Stimulated activated CD4-positive, alpha-beta T cell treated with anti-CD3 and anti-CD28 coated beads, TNF-alpha, amount 100 ng/mL, for 24 hours (primary cell): Measurements from ENCODE around the gene ANKRD52.
"Not testable (repeated sequence)": the region's sequence is repeated elsewhere in the genome, so short reads cannot be mapped to it uniquely, and the experiment has no call there.

ENCODE experiments used
- DNase-seq, 3 experiments: peaks; one replicate each; pipeline ENCODE4 v3.0.0-alpha.2; 2020; ENCODE audit warnings: low read depth in 3 of 3

Gene ANKRD52

DNA sequence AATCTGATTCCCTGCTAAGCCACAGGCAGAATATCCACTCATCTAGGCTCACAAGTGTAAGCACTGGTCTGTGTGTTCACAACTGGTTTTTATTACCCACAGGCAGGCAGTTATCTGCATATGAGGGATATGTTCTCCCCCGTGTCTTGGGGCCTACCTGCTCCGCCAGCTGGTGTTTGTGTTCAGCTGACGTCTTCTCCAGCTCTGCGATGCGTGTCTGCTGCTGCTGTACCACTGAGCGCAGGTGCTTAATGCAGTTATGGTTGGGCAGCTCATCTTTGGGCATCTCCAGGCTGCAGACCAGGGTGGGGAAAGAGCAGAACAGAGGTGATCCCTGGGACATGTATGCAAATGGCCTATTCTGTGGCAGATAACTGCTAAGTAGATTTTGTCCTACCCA, 50.2 kb downstream of the ANKRD52 start:
- DNase-seq: no peak

- peak in 1 of 3 experiments; percentile 33 for DNase-seq
Observed at GRCh38 chr12:56206452-56207166, 51.6 kb downstream of the ANKRD52 start.

GRCh38 chr12:56205445-56205844, 52.7 kb downstream of the ANKRD52 start:
- no peak for DNase-seq

- DNase-seq: no peak
Observed at GRCh38 chr12:56204275-56204674, 53.9 kb downstream of the ANKRD52 start.

GRCh38 chr12:56202838-56203237, 55.3 kb downstream of the ANKRD52 start:
- DNase-seq: no peak

GRCh38 chr12:56202366-56202765, 55.8 kb downstream of the ANKRD52 start:
- DNase-seq: no peak

GRCh38 chr12:56198836-56199235, 59.3 kb downstream of the ANKRD52 start:
- no peak for DNase-seq

- no peak for DNase-seq
Observed at GRCh38 chr12:56197921-56198635, 60.1 kb downstream of the ANKRD52 start.

DNA sequence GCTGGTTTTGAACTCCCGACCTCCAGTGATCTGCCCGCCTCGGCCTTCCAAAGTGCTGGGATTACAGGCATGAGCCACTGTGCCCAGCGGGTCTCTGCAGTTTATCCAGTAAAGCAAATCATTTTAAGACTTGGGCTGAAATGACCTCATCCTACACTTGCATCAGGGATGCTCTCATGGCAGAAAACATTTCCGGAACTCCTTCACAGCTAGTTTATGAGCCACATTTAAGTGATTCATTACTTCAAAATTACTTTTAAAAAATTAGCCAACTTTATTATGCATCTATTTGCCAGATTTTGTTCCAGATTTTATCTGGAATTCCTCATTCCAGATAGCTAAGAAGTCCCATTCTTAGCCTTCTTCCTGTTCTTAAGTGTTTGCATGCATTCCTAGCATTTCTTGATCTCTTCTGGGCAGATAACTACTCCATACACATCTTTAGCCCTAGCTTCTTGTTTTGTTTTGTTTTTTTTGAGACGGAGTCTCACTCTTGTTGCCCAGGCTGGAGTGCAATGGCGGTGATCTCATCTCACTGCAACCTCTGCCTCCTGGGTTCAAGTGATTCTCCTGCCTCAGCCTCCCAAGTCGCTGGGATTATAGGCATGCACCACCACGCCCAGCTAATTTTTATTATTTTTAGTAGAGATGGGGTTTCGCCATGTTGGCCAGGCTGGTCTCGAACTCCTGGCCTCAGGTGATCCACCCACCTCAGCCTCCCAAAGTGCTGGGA, 61.2 kb downstream of the ANKRD52 start:
- not testable (repeated sequence) for DNase-seq

DNA sequence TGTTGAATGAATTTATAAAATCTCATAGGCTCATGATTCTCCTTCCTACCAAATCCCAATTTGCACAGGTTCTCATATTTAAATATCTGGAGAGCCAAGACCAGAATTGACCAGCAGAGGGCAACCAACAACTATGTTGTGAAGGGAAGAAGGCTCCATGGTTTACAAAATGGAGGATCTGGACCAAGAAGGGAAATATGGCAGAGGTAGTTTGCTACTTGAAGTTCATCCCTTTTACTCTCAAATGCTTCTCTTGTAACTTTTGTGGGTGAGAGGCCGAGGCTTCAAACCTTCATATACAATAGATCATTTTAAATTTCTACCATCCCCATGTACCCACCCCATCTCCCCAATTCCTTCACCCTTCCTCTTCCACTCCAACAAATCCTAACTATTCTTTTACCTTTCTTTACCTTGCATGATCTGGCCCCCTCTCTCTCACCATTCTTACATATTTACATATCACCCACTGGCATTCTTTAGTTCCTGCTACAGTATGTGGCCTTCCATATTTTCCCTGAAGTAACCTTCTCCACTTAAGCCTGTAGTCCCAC, 65.1 kb downstream of the ANKRD52 start:
- DNase-seq: peak; percentile 47 to 78 (median 60)

DNA sequence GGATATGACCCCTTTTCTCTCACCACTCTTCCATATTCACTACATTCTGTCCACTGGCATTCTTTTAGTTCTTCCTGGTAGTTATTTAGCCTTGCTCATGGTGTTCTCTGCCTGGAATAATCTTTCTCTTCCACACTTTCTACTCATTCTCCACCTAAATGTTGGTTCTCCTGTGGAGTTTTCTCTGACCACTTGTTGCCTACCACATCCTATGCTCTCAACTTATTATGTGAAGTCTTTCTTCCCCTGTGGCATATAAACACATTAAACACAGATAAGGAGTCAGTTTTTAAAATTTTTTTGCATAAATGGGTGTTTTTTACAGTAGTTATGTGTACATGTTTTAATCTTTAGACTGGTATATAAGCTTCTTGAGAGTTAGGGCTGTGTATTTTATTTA, 65.6 kb downstream of the ANKRD52 start:
- DNase-seq: no peak

DNA sequence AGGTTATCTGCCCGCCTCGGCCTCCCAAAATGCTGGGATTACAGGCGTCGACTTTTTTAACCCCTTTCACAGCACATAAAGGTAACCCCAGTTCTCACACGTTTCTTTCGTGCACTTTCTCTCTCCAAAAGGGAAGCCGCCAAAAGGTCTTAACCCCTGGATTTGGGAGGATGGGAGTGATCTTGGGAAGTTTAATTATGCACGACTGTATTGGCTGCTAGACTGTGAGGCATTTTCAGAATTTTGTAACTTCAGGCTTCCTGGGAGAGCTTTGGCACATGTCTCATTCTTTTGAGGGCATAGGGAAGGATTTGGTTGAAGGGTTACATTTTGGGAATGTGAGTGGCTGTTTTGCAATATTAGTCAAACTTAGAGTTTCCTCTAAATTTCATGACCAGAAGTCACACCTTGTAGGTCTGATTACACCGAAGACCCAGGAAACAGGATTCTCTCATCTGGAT, 67.5 kb downstream of the ANKRD52 start:
- DNase-seq: no peak

- peak; percentile 81 to 91 (median 91) for DNase-seq
Observed at GRCh38 chr12:56189918-56190694, 68.1 kb downstream of the ANKRD52 start.

DNA sequence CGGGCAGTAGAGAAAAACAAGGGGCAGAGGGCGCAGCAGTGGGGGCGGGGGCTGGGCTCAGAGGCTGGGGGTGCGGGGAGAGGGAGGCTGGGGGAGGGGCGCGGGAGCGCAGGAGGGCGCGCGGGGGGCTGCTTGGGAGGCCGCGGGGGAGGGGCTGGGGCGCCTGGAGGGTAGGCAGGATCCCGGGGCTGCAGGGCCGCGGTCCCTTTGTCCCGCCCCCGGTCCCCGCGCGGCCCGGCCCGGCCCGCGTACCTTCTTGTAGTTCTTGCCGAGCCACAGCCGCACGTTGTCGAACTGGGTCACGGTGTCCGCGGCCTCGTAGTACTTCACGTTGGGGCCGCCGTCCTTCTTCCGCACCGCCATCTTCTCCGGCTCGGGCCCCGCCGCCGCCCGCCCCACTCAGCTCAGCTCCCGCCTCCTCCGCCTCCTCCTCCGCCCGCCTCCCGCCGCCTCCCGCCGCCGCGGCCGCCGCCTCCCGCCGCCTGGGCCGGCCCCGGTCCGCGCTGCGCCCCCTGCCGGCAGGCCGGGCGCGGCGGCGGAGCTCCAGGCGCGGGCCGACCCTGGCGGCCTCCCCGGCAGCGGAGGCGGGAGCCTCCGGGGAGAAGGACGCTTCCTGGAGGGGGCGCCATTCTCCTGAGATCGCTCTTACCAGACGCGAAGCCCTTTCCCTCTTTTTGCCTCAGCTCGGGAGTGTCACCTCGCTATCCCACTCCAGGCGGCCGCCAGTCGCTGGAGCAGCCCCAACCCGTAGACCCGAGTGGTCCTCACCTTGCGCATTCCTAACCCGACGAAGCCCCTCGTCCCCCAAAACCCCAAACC, 68.9 kb downstream of the ANKRD52 start, which contains the start of gene SMARCC2:
Gene SMARCC2 (minus strand): TSS at position 385 of the 819 bp plus-strand sequence. CDS start 22 bp downstream, at position 363.
- peak; percentile 68 to 83 (median 75) for DNase-seq

GRCh38 chr12:56188778-56189098, 69.4 kb downstream of the ANKRD52 start:
- no peak for DNase-seq

- no peak for DNase-seq
Observed at GRCh38 chr12:56188131-56188777, 69.9 kb downstream of the ANKRD52 start.
